Left lung (tissue), 10 donors: ENCODE results near the gene C12orf75. TPM values are rescaled to one million over a fixed set of nuclear protein-coding genes. Genes with fewer than 3 reads are reported as not detected.
"Not testable (repeated sequence)": the region's sequence is repeated elsewhere in the genome, so short reads cannot be mapped to it uniquely, and the experiment has no call there.

Experiments
- ATAC-seq: fragments of 200-7000 bp; cut with Tn5 transposase; one replicate; pipeline ENCODE4 v1.9.1; 2020; ENCODE audit warnings: moderate library complexity
- DNase-seq, 4 donors: peaks; one replicate each; pipeline ENCODE4 v3.0.0-alpha.2; 2013 to 2020
- H3K27ac ChIP-seq, 2 donors: fragments of 200-600 bp; sonication (generic) in 1 of 2; one replicate each; pipeline versions ENCODE4 v1.5.0 to v1.8.0; 2020 to 2021
- H3K27me3 ChIP-seq, 2 donors: fragments of 200-600 bp; sonication (generic) in 1 of 2; one replicate each; pipeline versions ENCODE4 v1.5.0 to v1.8.0; 2020 to 2021
- H3K36me3 ChIP-seq, 2 donors: fragments of 200-600 bp; sonication (generic) in 1 of 2; one replicate each; pipeline versions ENCODE4 v1.5.0 to v1.8.0; 2020 to 2021
- H3K4me1 ChIP-seq, 2 donors: fragments of 200-600 bp; one replicate each; pipeline ENCODE4 v1.8.0; 2021
- H3K4me3 ChIP-seq, 2 donors: fragments of 200-600 bp; sonication (generic) in 1 of 2; one replicate each; pipeline versions ENCODE4 v1.5.0 to v1.8.0; 2020 to 2021; ENCODE audit warnings: mild to moderate bottlenecking in 1 of 2
- H3K9me3 ChIP-seq, 2 donors: fragments of 200-600 bp; sonication (generic) in 1 of 2; one replicate each; pipeline versions ENCODE4 v1.5.0 to v1.8.0; 2020 to 2021
- CTCF ChIP-seq, 2 donors: fragments of 200-600 bp; sonication (generic) in 1 of 2; IDR thresholded peaks; one replicate each; pipeline versions ENCODE4 v1.5.0 to v1.8.0; 2021; ENCODE audit warnings: antibody characterized with exemption in 2 of 2
- intact Hi-C, 2 donors: fragments of 100-400 bp; cut with DNase I; formaldehyde crosslinking; loops; one replicate each; pipeline versions ENCODE4 v1.11.2 to v1.14.2; 2022
- polyA plus RNA-seq, 6 donors: library from polyadenylated mRNA; unstranded; fragments of 120-200 nt; gene quantifications; one replicate each; pipeline ENCODE4 v1.2.1, GENCODE V29; 2013; ENCODE audit not compliant: insufficient read length in 6 of 6
- total RNA-seq, 2 donors: library from RNA; stranded (reverse); fragmentation: NEBNext Ultra II Directional; extraction: Animal tissue kit (Norgen Biotek cat#: 25700); gene quantifications; one replicate each; pipeline ENCODE4 v1.2.1, GENCODE V29; 2021
- donor health status: DM: no; HTN: yes; CAD: no.
- donor health status: DM: no; HTN: no; CAD: no.

Gene C12orf75
- total and polyA plus RNA-seq, 8 donors, result 16.2 to 27.7 (median 18.8) TPM

GRCh38 chr12:105325117-105325516 is 5.4 kb upstream of the C12orf75 start:
- Histone ChIP-seq H3K4me3 (no peak overlapping the region), H3K9me3 (no peaks in the 10 kb centered on the region), H3K36me3 (no peaks in the 10 kb centered on the region), H3K27ac (no peak overlapping the region), H3K4me1 (peaks cover 2 to 3% of the 10 kb centered on the region in 2 donors), H3K27me3 (peaks cover 0 to 3% of the 10 kb centered on the region in 2 donors)
- TF ChIP-seq CTCF (IDR thresholded peaks at IDR 0.05), result no peak
- DNase-seq, result no peak
- ATAC-seq, result no peak
- intact Hi-C loops, result no loop called here

- Histone ChIP-seq H3K27me3 (peaks cover 0 to 26% of the 10 kb centered on the region in 2 donors), H3K27ac (no peak overlapping the region), H3K4me1 (peaks cover 3 to 12% of the 10 kb centered on the region in 2 donors), H3K4me3 (peak overlapping the region; percentile 65 to 66), H3K9me3 (no peaks in the 10 kb centered on the region), H3K36me3 (no peaks in the 10 kb centered on the region)
- intact Hi-C loops, result no loop called here
- ATAC-seq (no peak), DNase-seq (no peak)
- no peak for TF ChIP-seq CTCF (IDR thresholded peaks at IDR 0.05)
These were observed 587 bp upstream of the C12orf75 start for GRCh38 chr12:105329926-105330282.

DNA sequence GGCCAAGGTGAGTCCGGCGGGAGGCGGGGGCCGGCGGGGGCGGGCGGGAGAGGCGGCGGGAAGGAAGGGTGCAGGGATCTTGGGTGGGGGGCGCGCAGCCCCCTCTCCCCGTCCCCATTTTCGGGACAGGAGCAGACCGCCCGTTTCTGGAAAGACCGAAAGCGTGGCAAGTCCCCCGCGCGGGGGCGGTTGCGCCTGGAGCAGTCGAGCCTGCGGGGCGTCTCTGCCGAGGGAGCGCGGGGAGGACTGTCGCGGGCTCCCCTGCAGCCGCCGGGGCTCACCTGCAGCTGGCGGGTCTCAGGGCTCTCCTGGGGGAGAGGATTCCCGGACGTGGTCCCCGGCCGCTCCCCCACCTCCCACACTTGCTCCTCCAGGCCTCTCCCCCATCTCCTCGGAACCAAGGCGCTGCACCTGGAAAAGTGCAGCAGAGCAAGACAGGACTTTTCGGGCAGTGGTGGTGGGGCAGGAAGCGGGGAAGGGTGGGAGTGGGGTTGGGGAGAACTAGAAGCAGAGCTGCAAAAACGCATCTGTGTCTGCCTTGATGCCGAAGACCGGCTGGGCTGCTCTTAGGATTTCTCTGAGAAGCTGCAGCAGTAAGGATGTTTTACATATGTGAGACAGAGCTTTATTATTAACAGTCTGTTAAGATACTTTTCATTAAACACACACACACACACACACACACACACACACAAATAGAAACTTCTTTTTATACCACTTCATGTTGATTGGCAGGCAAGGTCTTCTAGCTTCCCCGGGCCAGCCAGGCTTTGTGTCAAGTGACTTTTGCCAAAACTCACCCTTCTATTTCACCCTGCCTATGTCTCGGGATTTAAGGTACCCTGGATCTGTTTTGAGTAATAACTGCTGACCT is 677 bp downstream of the C12orf75 start:
- DNase-seq (peak in 3 of 4 donors; percentile 16 to 75 (median 35)), ATAC-seq (peak; percentile 34)
- Histone ChIP-seq H3K4me3 (peak overlapping the region; percentile 65 to 66), H3K9me3 (no peaks in the 10 kb centered on the region), H3K27me3 (peaks cover 0 to 26% of the 10 kb centered on the region in 2 donors), H3K36me3 (no peaks in the 10 kb centered on the region), H3K27ac (peak overlapping the region in 1 of 2 donors; percentile 50), H3K4me1 (peaks cover 3 to 12% of the 10 kb centered on the region in 2 donors)
- intact Hi-C loops, result no loop called here
- TF ChIP-seq CTCF (IDR thresholded peaks at IDR 0.05), result no peak

DNA sequence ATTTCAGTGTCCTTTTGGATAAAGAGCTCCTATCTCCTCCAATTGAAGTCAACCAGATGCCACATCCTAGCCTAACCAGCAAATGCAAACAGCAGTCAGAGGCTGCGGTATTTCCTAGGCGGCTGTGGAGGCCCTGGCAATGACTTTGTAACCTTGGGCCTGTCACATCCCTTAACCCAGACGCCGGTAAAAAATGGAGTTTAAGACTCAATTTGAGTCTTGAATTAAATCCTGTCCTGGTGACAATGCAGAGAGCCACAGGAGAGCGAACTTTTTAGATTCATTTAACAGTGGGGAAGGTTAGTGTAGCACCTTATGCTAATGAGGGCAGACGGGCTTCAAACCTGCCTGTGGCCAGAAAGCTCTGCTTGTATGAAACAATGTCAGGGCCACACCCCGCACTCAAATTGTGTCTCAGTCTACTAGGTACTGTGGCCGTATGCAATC is 1.3 kb downstream of the C12orf75 start:
- H3K4me3 ChIP-seq, result no peak overlapping the region
- DNase-seq (no peak), ATAC-seq (no peak)
- intact Hi-C loops, result no loop called here
- peaks cover 3 to 12% of the 10 kb centered on the region in 2 donors for H3K4me1 ChIP-seq
- no peak for TF ChIP-seq CTCF (IDR thresholded peaks at IDR 0.05)
- no peaks in the 10 kb centered on the region for H3K36me3 ChIP-seq
- no peaks in the 10 kb centered on the region for H3K9me3 ChIP-seq
- no peak overlapping the region for H3K27ac ChIP-seq
- H3K27me3 ChIP-seq, result peaks cover 0 to 26% of the 10 kb centered on the region in 2 donors

DNA sequence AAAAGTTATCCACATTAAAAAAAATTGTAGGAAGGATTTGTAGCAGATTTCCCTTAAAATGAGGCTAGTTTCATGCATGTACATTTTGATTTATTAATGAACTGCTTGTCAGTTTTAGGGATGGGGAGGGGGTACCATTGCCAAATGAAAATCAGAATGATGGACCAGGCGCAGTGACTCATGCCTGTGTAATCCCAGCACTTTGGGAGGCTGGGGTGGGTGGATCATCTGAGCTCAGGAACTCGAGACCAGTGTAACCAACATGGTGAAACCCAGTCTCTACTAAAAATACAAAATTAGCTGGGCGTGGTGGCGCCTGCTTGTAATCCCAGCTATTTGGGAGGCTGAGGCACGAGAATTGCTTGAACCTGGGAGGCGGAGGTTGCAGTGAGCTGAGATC is 1.8 kb downstream of the C12orf75 start:
- H3K4me3 ChIP-seq, intact Hi-C loops, H3K36me3 ChIP-seq, H3K9me3 ChIP-seq, DNase-seq, H3K27ac ChIP-seq, ATAC-seq: not testable (repeated sequence)
- Histone ChIP-seq H3K4me1 (peaks cover 3 to 12% of the 10 kb centered on the region in 2 donors), H3K27me3 (peaks cover 0 to 26% of the 10 kb centered on the region in 2 donors)
